H9 (cell line): ENCODE data around the gene PDXK. TPM values are rescaled to one million over a fixed set of nuclear protein-coding genes. Genes with fewer than 3 reads are reported as not detected.

ENCODE experiments used
- DNase-seq: peaks from one replicate; pipeline ENCODE4 v3.0.0-alpha.2; 2017
- H2AFZ ChIP-seq: one replicate; pipeline ENCODE4 v1.6.1; 2013; ENCODE audit warnings: mild to moderate bottlenecking, low read length, control low read depth, moderate library complexity
- H2AK5ac ChIP-seq: 2 replicates; pipeline ENCODE4 v1.6.1; 2013; ENCODE audit warnings: low read length, control low read depth, mixed read lengths; ENCODE audit not compliant: insufficient read length
- H2BK120ac ChIP-seq: one replicate; pipeline ENCODE4 v1.6.1; 2013; ENCODE audit warnings: low read depth, mild to moderate bottlenecking, low read length, control low read depth, inconsistent platforms; ENCODE audit not compliant: poor library complexity, severe bottlenecking
- H2BK12ac ChIP-seq: 2 replicates; pipeline ENCODE4 v1.6.1; 2013; ENCODE audit warnings: low read length, control low read depth, mixed read lengths, low read depth; ENCODE audit not compliant: insufficient read length
- H2BK15ac ChIP-seq: 2 replicates; pipeline ENCODE4 v1.6.1; 2013; ENCODE audit warnings: low read depth, low read length, control low read depth
- H2BK20ac ChIP-seq: one replicate; pipeline ENCODE4 v1.6.1; 2013; ENCODE audit warnings: low read depth, mild to moderate bottlenecking, low read length, control low read depth, inconsistent platforms; ENCODE audit not compliant: poor library complexity, severe bottlenecking
- H2BK5ac ChIP-seq: 2 replicates; pipeline ENCODE4 v1.6.1; 2013; ENCODE audit warnings: low read length, control low read depth, mixed read lengths; ENCODE audit not compliant: insufficient read length
- H3K14ac ChIP-seq: 2 replicates; pipeline ENCODE4 v1.6.1; 2013; ENCODE audit warnings: low read length, control low read depth; ENCODE audit not compliant: insufficient read depth
- H3K18ac ChIP-seq: 2 replicates; pipeline ENCODE4 v1.6.1; 2013; ENCODE audit warnings: low read depth, mild to moderate bottlenecking, mixed read lengths, low read length, control low read depth; ENCODE audit not compliant: insufficient read length
- H3K23ac ChIP-seq: 2 replicates; pipeline ENCODE4 v1.6.1; 2013; ENCODE audit warnings: low read length, control low read depth, mixed read lengths, low read depth; ENCODE audit not compliant: insufficient read length
- H3K23me2 ChIP-seq: 2 replicates; pipeline ENCODE4 v1.6.1; 2013; ENCODE audit warnings: low read depth, mild to moderate bottlenecking, mixed read lengths, low read length, control low read depth; ENCODE audit not compliant: insufficient read length, poor library complexity, severe bottlenecking
- H3K27ac ChIP-seq: 2 replicates; pipeline ENCODE4 v1.5.1; 2013; ENCODE audit warnings: low read length, control low read depth, mixed read lengths, low read depth; ENCODE audit not compliant: insufficient read length
- H3K27me3 ChIP-seq: 2 replicates; pipeline ENCODE4 v1.6.1; 2013; ENCODE audit warnings: low read length, control low read depth, inconsistent platforms; ENCODE audit not compliant: insufficient read depth
- H3K4ac ChIP-seq: 2 replicates; pipeline ENCODE4 v1.6.1; 2013; ENCODE audit warnings: low read depth, mild to moderate bottlenecking, control low read depth, inconsistent platforms, low read length, moderate library complexity
- H3K4me1 ChIP-seq: 2 replicates; pipeline ENCODE4 v1.6.1; 2013; ENCODE audit warnings: low read length, control low read depth, inconsistent platforms; ENCODE audit not compliant: insufficient read depth
- H3K4me2 ChIP-seq: 2 replicates; pipeline ENCODE4 v1.6.1; 2013; ENCODE audit warnings: low read length, control low read depth, mixed read lengths; ENCODE audit not compliant: insufficient read length, insufficient read depth
- H3K56ac ChIP-seq: 2 replicates; pipeline ENCODE4 v1.6.1; 2013; ENCODE audit warnings: low read depth, mild to moderate bottlenecking, mixed read lengths, low read length, control low read depth; ENCODE audit not compliant: insufficient read length
- H3K79me1 ChIP-seq: 2 replicates; pipeline ENCODE4 v1.6.1; 2013; ENCODE audit warnings: low read depth, mild to moderate bottlenecking, moderate library complexity, low read length, control low read depth, inconsistent platforms; ENCODE audit not compliant: insufficient read depth, poor library complexity, severe bottlenecking
- H3K79me2 ChIP-seq: 2 replicates; pipeline ENCODE4 v1.6.1; 2013; ENCODE audit warnings: low read length, control low read depth, inconsistent platforms; ENCODE audit not compliant: insufficient read depth
- H3K9ac ChIP-seq: 2 replicates; pipeline ENCODE4 v1.6.1; 2013; ENCODE audit warnings: low read length, control low read depth, mixed read lengths; ENCODE audit not compliant: insufficient read length; ENCODE audit errors: extremely low read depth
- H3K9me3 ChIP-seq: one replicate; pipeline ENCODE4 v1.6.1; 2013; ENCODE audit warnings: low read depth, low read length, inconsistent platforms; ENCODE audit not compliant: control insufficient read depth
- H3T11ph ChIP-seq: one replicate; pipeline ENCODE4 v1.6.1; 2013; ENCODE audit warnings: mild to moderate bottlenecking, low read length, control low read depth, inconsistent platforms
- H4K20me1 ChIP-seq: one replicate; pipeline ENCODE4 v1.6.1; 2013; ENCODE audit not compliant: control insufficient read depth, insufficient read length, insufficient read depth
- H4K5ac ChIP-seq: 2 replicates; pipeline ENCODE4 v1.6.1; 2013; ENCODE audit warnings: low read depth, mild to moderate bottlenecking, mixed read lengths, low read length, control low read depth; ENCODE audit not compliant: insufficient read length
- H4K8ac ChIP-seq: replicated peaks from 2 replicates; pipeline ENCODE4 v1.6.1; 2013; ENCODE audit warnings: low read length, control low read depth, mixed read lengths, low read depth; ENCODE audit not compliant: insufficient read length
- H4K91ac ChIP-seq: 2 replicates; pipeline ENCODE4 v1.6.1; 2013; ENCODE audit warnings: low read depth, mild to moderate bottlenecking, moderate library complexity, mixed read lengths, low read length, control low read depth; ENCODE audit not compliant: insufficient read length
- H3K27ac Mint-ChIP-seq, 3 experiments: 2 replicates in 2 of 3; 3 replicates in 1 of 3; pipeline ENCODE4 v1.8.0; 2020 to 2021; ENCODE audit warnings: mixed read lengths in 3 of 3, mild to moderate bottlenecking in 1 of 3, moderate library complexity in 1 of 3
- H3K27me3 Mint-ChIP-seq: 2 replicates; pipeline ENCODE4 v1.8.0; 2021; ENCODE audit warnings: low read depth, mild to moderate bottlenecking, moderate library complexity, mixed read lengths
- H3K36me3 Mint-ChIP-seq, 3 experiments: 2 replicates in 2 of 3; 3 replicates in 1 of 3; pipeline ENCODE4 v1.8.0; 2020 to 2021; ENCODE audit warnings: low read depth in 3 of 3, mixed read lengths in 3 of 3; ENCODE audit not compliant: insufficient read depth in 1 of 3
- H3K4me1 Mint-ChIP-seq, 2 experiments: 2 replicates each; pipeline ENCODE4 v1.8.0; 2020; ENCODE audit warnings: mixed read lengths in 2 of 2
- H3K4me3 Mint-ChIP-seq, 2 experiments: 2 replicates in 1 of 2; 3 replicates in 1 of 2; pipeline ENCODE4 v1.8.0; 2020 to 2021; ENCODE audit warnings: mild to moderate bottlenecking in 2 of 2, mixed read lengths in 2 of 2, moderate library complexity in 1 of 2
- H3K9me3 Mint-ChIP-seq, 2 experiments: 2 replicates in 1 of 2; 3 replicates in 1 of 2; pipeline ENCODE4 v1.8.0; 2020; ENCODE audit warnings: mild to moderate bottlenecking in 2 of 2, mixed read lengths in 2 of 2, moderate library complexity in 1 of 2
- WGBS: extraction: QIAGEN DNeasy Blood & Tissue Kit; methylation state at CpG from one replicate; pipeline ENCODE4 v1.1.7; 2013; ENCODE audit warnings: missing lambda C conversion rate, low lambda C conversion rate, mixed read lengths; ENCODE audit not compliant: insufficient read length; ENCODE audit errors: extremely low coverage; 5-methylcytosine and 5-hydroxymethylcytosine counted together
- total RNA-seq: library from RNA; stranded (reverse); gene quantifications from 2 replicates; pipeline ENCODE4 v1.2.1, GENCODE V29; 2021
- TF ChIP-seq, protein P1 (sequence below): fragments of 200-600 bp; sonication (generic); conservative IDR thresholded peaks from 3 replicates; pipeline ENCODE4 v1.8.0; 2021; ENCODE audit warnings: antibody characterized with exemption, mild to moderate bottlenecking

Gene PDXK
- total RNA-seq, 1 experiment from 2014 or later = 109 TPM

DNA sequence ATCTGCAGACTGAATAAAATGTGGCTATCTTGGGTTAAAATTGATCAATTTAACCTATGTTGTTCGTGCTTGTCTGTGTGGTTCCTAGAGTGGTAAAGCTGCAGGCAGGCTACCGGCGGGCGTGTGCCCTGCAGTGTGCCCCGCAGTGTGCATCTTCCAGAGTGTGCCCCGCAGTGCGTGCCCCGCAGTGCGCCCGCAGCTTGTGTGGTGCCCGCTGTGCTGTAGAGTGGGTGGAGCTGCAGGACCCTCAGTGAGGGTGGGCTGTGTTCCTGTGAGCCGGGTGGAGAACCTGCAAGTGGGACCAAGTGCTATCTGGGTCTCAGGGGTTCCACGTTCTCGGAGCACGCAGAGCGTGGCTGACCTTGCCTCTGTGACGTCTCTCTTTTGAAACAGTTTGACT lies 81.2 kb downstream of the PDXK start:
- H3K4me3 Mint-ChIP-seq = no peak overlapping the region
- Histone ChIP-seq H3K79me1 (no peaks in the 10 kb centered on the region), H3K79me2 (no peaks in the 10 kb centered on the region; the same call in 1 of the 2 replicates), H3K9ac (no peak overlapping the region), H4K5ac (no peak overlapping the region), H2BK12ac (no peak overlapping the region), H2BK5ac (no peak overlapping the region), H3K4me2 (no peak overlapping the region), H2BK15ac (no peak overlapping the region), H2BK20ac (no peak overlapping the region), H2AK5ac (no peak overlapping the region), H4K8ac (no peak overlapping the region), H3K14ac (no peak overlapping the region), H3K23ac (no peak overlapping the region), H3K27me3 (no peaks in the 10 kb centered on the region), H4K91ac (no peak overlapping the region), H3K9me3 (no peaks in the 10 kb centered on the region), H2BK120ac (no peak overlapping the region), H4K20me1 (no peaks in the 10 kb centered on the region), H3K18ac (no peak overlapping the region), H3K4me1 (no peaks in the 10 kb centered on the region), H2AFZ (no peak overlapping the region), H3K56ac (no peak overlapping the region), H3K23me2 (no peaks in the 10 kb centered on the region), H3K4ac (no peak overlapping the region), H3T11ph (no peak overlapping the region), H3K27ac (no peak overlapping the region)
- no peaks in the 10 kb centered on the region for H3K27me3 Mint-ChIP-seq
- no peaks in the 10 kb centered on the region for H3K4me1 Mint-ChIP-seq
- WGBS = no CpG with 5 or more reads among the region's 17 CpGs
- no peaks in the 10 kb centered on the region for H3K9me3 Mint-ChIP-seq
- peaks cover 66 to 90% (median 88%) of the 10 kb centered on the region in 3 experiments for H3K36me3 Mint-ChIP-seq
- DNase-seq = no peak
- TF ChIP-seq, protein P1, sequence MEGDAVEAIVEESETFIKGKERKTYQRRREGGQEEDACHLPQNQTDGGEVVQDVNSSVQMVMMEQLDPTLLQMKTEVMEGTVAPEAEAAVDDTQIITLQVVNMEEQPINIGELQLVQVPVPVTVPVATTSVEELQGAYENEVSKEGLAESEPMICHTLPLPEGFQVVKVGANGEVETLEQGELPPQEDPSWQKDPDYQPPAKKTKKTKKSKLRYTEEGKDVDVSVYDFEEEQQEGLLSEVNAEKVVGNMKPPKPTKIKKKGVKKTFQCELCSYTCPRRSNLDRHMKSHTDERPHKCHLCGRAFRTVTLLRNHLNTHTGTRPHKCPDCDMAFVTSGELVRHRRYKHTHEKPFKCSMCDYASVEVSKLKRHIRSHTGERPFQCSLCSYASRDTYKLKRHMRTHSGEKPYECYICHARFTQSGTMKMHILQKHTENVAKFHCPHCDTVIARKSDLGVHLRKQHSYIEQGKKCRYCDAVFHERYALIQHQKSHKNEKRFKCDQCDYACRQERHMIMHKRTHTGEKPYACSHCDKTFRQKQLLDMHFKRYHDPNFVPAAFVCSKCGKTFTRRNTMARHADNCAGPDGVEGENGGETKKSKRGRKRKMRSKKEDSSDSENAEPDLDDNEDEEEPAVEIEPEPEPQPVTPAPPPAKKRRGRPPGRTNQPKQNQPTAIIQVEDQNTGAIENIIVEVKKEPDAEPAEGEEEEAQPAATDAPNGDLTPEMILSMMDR = no peak
- H3K27ac Mint-ChIP-seq = no peak overlapping the region; a peak in 1 of 7 replicates
